Activated gamma-delta T cell treated with anti-CD3 and anti-CD28 coated beads, Interleukin-2, amount 50 U/mL, for 16 hours (primary cell): Measurements from ENCODE around the gene SYNE2.

Experiments used
- DNase-seq: peaks from one replicate; pipeline ENCODE4 v3.0.0-alpha.2; 2020; ENCODE audit warnings: low read depth

Gene SYNE2

DNA sequence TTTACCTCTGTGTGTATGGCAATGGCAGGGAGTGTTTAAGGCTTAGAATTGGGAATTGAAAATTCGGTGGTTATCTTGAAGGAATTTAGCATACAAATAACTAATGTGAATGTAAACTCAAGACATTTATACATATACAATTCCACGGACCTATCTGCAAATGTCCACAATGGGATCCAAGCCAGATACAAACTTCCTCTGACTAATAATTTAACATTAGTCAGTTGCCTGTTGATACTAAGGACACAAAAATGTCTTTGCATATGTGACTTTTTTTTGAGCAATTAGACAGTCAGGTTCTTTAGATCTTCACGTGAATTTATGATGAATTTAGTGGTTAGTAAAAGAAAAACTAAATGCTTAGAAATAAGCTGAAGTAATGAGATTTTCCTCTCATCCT, 400.9 kb downstream of the SYNE2 start:
- no peak for DNase-seq

DNA sequence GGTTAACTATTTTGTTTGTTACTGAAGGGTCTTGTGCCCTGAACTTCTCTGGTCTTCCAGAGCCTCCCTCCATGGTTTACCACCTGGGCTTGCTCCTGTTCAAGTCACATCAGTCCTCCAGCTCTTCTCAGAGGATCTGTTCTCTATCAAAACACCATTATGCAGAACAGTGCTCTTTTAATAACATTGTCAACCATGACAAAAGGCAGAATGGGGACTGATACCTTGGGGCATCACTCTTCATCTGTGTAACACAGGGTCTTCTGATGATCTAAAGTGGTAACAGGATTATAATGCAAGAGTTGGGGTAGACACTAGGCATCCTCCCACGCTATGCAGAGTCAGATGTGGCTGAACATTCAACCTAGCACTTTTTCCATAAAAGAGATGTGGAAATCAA, 403.0 kb downstream of the SYNE2 start:
- DNase-seq, result no peak

DNA sequence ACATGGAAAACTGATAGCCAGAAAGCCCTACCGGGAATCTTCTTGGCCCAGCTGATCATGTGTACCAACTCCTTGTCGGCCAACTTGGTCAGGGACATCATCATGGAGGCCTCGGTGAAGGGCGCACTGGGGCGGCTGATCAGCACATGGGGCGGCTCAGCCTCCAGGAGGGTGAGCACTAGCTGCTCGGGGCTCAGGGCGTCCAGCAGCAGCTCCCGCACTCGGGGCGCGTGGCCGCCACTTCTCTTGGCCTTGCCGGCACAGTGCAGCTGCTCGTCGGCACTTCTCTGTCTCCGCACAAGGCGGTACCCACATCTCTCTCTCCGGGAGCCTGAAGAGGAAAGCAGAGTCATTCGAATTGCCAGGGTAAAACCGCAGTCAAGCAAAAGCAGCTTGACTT, 407.6 kb downstream of the SYNE2 start:
- DNase-seq, result no peak

- no peak for DNase-seq
Observed at GRCh38 chr14:64265222-64265621, 412.4 kb downstream of the SYNE2 start.

GRCh38 chr14:64266239-64266638, 413.4 kb downstream of the SYNE2 start:
- DNase-seq, result no peak

GRCh38 chr14:64272019-64272418, 419.2 kb downstream of the SYNE2 start:
- DNase-seq, result no peak
